HG03439 (cell line): ENCODE measurements around the gene SSX2IP.
A peak's percentile ranks its signal among the peaks of the same experiment; 100 is the strongest.
"Not testable (repeated sequence)": the region's sequence is repeated elsewhere in the genome, so short reads cannot be mapped to it uniquely, and the experiment has no call there.

Source experiments
- ATAC-seq: cut with Tn5 transposase; IDR thresholded peaks from one replicate; pipeline ENCODE4 v1.9.1; 2021; ENCODE audit warnings: mild to moderate bottlenecking, moderate library complexity; ENCODE audit not compliant: unreplicated experiment

Gene SSX2IP

GRCh38 chr1:84620720-84621313 lies 69.4 kb downstream of the SSX2IP start:
- peak; percentile 97 for ATAC-seq

GRCh38 chr1:84619383-84620102 lies 70.7 kb downstream of the SSX2IP start:
- no peak for ATAC-seq

DNA sequence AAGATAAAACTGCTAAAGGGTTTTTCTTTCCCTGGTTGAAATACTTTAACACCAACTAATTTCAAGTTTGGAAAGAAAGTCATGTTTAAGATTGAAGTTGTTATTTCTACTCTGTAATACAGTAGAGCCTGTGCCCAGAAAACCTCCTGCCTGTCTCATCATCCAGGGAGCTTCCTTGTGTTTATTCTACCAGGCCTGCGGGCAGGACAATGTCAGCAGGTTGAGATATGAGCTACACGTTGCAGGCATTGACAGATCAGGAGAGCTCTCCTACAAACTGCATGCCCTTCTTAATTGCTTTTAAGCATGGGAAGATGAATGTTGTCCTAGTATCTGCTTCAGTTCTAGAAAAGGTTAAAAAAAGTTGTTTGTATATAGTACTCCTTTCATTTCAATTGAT lies 72.9 kb downstream of the SSX2IP start:
- ATAC-seq: no peak

DNA sequence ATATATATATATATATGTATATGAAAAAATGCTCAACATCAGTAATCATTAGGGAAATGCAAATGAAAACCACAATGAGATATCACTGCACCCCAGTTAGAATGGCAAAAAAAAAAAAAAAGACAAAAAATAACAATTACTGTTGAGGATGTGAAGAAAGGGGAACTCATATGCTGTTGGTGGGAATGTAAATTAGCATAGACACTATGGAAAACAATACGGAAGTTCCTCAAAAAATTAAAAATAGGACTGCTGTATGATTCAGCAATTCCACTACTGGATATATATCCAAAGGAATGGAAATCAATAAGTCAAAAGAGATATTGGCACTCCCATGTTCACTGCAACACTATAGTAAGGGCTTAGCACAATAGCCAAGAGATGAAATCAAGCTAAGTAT lies 74.5 kb downstream of the SSX2IP start:
- ATAC-seq: no peak

DNA sequence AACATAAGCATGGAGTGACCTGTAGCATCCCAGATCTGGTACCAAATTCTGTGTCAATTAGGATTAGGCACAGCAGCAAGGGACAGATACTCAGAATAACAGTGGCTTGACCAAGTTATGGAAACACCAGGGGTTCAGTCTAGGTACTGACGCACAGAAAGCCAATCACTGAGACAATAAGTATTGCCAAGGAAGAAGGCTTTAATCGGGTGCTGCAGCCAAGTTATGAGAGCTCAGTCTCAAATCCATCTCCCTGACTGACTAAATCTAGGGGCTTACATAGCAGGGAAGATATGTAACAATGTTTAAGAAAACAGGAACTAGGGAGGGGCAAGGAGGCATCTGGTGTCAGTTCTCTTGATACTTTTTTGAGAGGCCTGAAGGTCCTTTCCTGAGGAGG lies 76.4 kb downstream of the SSX2IP start:
- ATAC-seq: no peak

- ATAC-seq: no peak
These were observed 77.2 kb downstream of the SSX2IP start for GRCh38 chr1:84613026-84613425.

- ATAC-seq: no peak
These were observed 78.5 kb downstream of the SSX2IP start for GRCh38 chr1:84611796-84612195.

DNA sequence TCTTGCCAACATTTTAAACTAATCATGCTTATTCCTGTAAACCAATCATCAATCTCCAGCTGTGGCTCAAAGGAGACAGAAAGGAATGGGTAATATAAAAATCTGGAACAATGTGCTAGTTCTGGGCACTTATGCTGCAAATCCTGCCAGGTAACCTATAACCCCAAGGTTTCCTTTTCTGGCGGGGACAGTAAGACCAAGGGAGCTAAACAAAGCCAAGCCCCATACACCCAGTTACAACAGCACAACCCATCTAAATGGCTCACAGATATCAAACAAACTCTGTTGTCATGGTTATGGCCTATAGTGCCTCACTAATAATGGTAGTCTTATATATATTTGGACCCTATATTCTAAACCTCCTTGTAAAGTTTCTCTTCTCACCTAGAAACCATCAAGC lies 79.2 kb downstream of the SSX2IP start:
- no peak for ATAC-seq

DNA sequence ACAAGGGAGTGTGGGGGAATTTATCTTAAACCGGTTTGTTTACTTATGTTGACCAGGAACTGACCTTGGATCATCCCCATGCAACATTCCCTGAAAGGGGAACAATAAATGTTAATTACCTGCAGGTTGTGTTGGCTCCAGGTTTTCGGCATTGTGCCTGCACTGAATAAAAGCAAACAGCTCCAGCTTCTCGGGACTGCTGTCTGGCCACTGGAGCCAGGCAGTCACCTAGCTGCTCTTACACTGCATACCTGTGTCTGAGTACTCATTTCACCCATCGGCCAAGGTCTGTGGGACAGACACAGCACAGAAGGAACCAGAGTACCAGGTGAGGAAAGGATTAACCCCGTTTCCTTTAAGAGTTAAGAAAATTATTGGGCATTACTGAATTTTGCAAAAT lies 83.3 kb downstream of the SSX2IP start:
- no peak for ATAC-seq

- no peak for ATAC-seq
These were observed 85.1 kb downstream of the SSX2IP start for GRCh38 chr1:84605157-84605556.

DNA sequence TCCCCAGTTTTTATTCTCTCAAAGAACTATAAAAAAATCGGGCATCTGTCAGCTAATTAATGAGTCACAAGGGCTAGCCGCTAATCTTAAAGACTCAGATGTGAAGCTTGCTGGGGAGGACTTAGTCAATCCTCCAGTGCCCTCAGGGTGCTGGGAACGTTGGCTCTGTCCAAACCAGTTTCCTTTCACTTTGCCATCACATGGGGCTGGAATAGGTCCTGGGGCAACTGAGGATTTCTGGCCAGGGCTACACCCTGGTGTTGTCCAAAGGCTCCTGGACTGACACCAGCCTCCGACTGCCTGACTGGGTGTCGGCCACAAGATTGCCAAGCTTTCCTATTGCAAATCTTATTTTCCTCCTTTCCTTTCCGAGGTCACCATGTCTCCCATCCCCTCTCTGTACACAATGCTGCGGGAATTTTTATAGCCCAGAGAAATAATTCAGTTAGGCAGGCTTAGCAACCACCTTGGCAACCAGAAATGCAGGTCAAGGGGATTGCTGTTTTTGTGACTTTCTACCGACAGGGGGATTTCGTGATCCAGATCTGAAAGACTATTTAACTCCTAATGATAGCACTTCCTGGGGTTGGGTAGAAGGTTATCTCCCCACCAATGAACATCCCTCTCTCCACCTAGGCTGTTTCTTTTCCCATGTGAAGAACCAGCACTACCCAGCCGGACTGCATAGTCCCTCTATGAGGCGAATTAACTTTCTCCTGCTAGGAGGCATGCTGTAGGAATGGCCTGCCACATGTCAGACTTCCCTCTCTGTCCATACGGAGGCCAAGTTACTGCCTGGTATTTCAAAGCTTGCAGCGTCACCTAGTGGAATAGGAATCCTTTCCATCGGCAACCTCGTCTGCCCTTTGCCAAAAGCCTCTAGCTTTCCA lies 86.1 kb downstream of the SSX2IP start:
- no peak for ATAC-seq

DNA sequence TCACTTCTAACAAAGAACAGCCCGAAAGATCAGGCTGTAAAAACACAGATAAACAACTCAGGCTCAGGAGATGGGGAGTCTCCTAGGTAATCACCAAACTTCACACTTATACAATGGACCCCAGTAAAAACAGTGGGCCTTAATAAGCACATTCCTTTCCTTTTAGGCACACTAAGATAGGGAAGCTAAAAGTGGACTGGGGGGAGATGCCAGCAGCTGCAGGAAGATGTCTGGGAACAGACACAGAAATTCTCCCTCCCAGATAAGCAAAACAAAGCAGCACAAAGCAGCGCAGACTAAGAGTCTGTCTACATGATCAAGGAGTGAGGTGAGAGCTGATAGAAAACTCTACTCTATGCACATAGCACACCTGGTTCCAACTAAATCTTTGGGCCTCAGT lies 87.0 kb downstream of the SSX2IP start:
- ATAC-seq: no peak

DNA sequence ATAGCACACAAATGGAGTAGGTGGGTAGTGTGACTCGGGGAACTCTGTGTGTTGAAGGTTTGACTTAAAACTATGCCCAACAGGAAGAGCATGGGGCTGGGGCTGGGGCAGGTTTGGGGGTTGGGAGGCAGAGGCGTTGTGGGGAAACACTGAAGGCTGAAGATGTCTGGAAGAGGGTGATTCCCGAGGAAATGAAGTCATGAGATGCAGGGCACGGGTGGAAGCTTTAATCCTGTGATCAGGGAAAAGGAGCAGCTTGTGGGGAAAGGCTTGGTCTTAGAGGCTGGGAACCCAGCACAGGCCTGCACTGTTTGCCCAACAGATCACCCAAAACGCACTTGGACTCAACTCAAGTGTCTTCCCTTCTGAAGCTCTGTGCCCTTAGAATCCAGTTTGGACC lies 89.5 kb downstream of the SSX2IP start:
- no peak for ATAC-seq

GRCh38 chr1:84598846-84599741 lies 91.2 kb downstream of the SSX2IP start:
- peak; percentile 74 for ATAC-seq

GRCh38 chr1:84598418-84598817 lies 91.8 kb downstream of the SSX2IP start:
- no peak for ATAC-seq

DNA sequence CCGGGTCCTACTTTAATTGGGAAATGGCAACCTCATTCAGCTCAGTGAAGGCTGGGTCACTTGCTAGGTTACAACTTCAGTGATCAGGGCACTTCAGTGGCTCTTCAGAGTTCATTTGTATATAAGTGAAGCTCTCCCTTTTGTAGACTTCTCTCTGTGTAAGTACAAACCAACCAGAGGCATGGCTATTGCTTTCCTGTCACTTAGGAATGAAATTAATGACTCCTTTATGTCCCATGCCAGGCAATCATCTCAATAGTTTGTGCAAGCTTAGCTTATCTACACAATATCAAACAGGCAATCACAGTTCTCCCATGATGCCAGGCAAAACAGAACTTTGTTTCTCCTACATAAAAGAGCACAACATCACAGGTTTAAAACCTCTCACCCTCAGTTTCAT lies 93.2 kb downstream of the SSX2IP start:
- ATAC-seq: no peak

DNA sequence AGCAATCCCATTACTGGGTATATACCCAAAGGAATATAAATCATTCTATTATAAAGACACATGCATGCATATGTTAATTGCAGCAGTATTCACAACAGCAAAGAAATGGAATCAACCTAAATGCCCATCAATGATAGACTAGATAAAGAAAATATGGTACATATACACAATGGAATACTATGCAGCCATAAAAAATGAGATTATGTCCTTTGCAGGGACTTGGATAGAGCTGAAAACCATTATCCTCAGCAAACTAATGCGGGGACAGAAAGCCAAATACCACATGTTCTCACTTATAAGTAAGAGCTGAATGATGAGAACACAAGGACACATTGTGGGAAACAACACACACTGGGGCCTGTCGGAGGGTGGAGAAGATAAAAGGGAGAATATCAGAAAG lies 95.3 kb downstream of the SSX2IP start:
- not testable (repeated sequence) for ATAC-seq
